ENCODE measurements around the gene NHSL2.
"Not testable (repeated sequence)": the region's sequence is repeated elsewhere in the genome, so short reads cannot be mapped to it uniquely, and the experiment has no call there.

Gene NHSL2

DNA sequence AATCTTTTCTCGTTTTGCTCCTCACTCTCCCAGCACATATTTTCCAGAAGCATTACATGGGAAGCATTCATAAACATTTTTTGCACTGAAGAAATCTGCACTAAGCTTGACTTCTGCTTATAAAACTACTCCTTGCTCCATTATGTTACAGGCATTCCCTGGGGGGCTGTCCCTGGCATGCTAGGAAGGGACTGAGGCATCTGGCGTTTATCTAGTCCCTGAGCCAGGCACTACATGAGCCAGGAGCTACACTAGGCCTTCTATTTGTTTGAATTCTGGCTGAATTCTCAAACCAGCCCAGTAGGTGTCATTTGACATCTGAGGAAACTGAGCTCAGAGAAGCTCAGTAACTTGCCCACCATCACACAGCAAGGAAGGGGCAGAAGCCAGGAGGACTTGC lies 43.3 kb downstream of the NHSL2 start:
- H3K4me3 ChIP-seq (ENCODE audit: low read depth, low read length): no peak overlapping the region
- no peak for TF ChIP-seq CTCF (IDR thresholded peaks at IDR 0.05; ENCODE audit: insufficient read depth, low read depth, low read length, missing control alignments)
- no peak for DNase-seq (ENCODE audit: low read depth)

GRCh38 chrX:71954458-71954857 lies 43.8 kb downstream of the NHSL2 start:
- no peak for DNase-seq (ENCODE audit: low read depth)
- H3K4me3 ChIP-seq (ENCODE audit: low read depth, low read length): no peak overlapping the region
- TF ChIP-seq CTCF (IDR thresholded peaks at IDR 0.05; ENCODE audit: insufficient read depth, low read depth, low read length, missing control alignments): no peak

GRCh38 chrX:71955530-71956120 lies 45.0 kb downstream of the NHSL2 start:
- no peak for DNase-seq (ENCODE audit: low read depth)
- TF ChIP-seq CTCF (IDR thresholded peaks at IDR 0.05; ENCODE audit: insufficient read depth, low read depth, low read length, missing control alignments): no peak
- no peak overlapping the region for H3K4me3 ChIP-seq (ENCODE audit: low read depth, low read length)

DNA sequence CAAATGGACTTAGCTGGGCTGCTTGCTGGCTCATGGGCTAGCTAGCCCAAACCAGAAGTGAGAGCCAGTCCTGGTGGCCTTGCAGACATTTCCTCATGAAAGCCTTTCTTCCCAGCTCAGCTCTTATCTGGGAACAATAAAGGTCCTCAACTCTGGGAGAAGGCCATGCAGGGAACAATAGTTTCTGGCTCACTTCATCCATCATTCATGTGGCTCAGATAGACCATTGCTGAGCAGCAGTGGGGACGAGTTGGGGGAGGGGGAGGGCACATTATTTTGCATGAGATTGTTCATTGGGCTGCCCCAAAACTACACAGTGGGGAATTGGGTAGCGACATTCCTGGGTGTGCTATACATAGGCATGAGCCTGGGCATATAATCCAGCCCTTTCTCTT lies 47.6 kb downstream of the NHSL2 start:
- no peak for DNase-seq (ENCODE audit: low read depth)
- TF ChIP-seq CTCF (IDR thresholded peaks at IDR 0.05; ENCODE audit: insufficient read depth, low read depth, low read length, missing control alignments): no peak
- no peak overlapping the region for H3K4me3 ChIP-seq (ENCODE audit: low read depth, low read length)

DNA sequence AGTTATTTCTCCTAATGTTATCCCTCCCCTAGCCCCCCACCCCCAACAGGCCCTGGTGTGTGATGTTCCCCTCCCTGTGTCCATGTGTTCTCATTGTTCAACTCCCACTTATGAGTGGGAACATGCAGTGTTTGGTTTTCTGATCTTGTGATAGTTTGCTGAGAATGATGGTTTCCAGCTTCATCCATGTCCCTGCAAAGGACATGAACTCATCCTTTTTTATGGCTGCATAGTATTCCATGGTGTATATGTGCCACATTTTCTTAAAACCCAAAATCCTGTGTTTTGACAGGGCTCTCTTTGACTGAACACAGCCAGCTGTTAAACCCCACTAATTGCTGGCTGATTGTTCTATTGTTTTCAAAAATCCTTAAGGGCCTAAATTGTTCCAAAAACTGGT lies 53.5 kb downstream of the NHSL2 start:
- not testable (repeated sequence) for H3K4me3 ChIP-seq (ENCODE audit: low read depth, low read length); DNase-seq (ENCODE audit: low read depth)

DNA sequence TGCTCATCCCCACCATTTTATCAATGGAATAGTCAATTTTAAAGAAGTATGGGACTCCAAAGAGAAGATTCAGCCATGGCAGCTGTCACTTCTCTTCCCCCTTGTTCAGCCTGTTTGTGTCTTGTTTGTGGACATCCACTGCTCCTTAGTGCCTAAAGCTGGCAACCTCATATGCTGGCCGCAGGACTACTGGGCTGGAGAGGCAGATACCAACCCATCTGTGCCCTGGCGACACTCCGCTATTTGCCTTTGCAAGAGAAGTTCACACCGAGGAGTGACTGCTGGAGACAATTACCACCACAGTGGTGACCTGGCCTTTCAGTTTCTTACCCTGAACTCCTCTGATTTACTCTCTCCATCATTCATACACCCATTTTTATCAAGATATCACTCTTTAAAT lies 64.3 kb downstream of the NHSL2 start:
- no peak overlapping the region for H3K4me3 ChIP-seq (ENCODE audit: low read depth, low read length)
- no peak for TF ChIP-seq CTCF (IDR thresholded peaks at IDR 0.05; ENCODE audit: insufficient read depth, low read depth, low read length, missing control alignments)

DNA sequence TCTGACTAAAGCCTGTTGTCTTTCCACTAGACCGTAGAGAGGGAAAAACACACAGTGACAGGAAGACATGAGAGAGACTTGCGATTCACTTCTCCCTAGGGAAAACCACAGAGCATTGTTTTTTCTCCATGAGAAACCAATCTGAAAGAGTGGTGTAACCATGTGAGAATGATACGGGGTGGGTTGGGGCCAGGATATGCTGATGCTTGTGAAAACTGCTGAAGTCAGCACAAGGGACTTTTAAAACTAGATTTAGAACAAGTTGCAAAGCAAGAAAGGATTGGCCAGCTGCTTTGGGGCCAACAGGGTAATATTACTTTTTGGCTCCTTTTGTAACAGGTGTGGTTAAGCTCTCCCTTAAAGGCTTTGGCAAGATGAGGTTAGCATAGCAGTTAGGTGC lies 66.1 kb downstream of the NHSL2 start:
- TF ChIP-seq CTCF (IDR thresholded peaks at IDR 0.05; ENCODE audit: insufficient read depth, low read depth, low read length, missing control alignments): no peak
- DNase-seq (ENCODE audit: low read depth): peak; percentile 3
- H3K4me3 ChIP-seq (ENCODE audit: low read depth, low read length): no peak overlapping the region

More for the DNA sequence above, 64.3 kb downstream of the NHSL2 start:
- no peak for DNase-seq (ENCODE audit: low read depth)
